B cell (primary cell): ENCODE measurements around the gene DR1. TPM values are rescaled to one million over a fixed set of nuclear protein-coding genes. Genes with fewer than 3 reads are reported as not detected.

Experiments
- ATAC-seq: fragments of 200-7000 bp; cut with Tn5 transposase; one replicate; pipeline ENCODE4 v1.10.0; 2021; ENCODE audit warnings: low read depth, mild to moderate bottlenecking, moderate number of reproducible peaks, moderate library complexity
- CTCF ChIA-PET: fragments of 350-600 bp; sonication (Branson Sonifier 250); formaldehyde crosslinking; loops from one replicate; lab custom pipeline; 2021; ENCODE audit warnings: antibody characterized with exemption, inconsistent platforms; lab: Charles Lee
- POLR2A ChIA-PET: fragments of 350-600 bp; sonication (Branson Sonifier 250); formaldehyde crosslinking; loops from one replicate; lab custom pipeline; 2021; ENCODE audit warnings: antibody characterized with exemption; lab: Charles Lee
- DNase-seq: peaks from one replicate; pipeline ENCODE4 v3.0.0; 2013
- H2AFZ ChIP-seq: 2 replicates; pipeline ENCODE4 v1.6.1; 2012; ENCODE audit warnings: mild to moderate bottlenecking, low read depth, low read length; ENCODE audit not compliant: insufficient read depth, poor library complexity, severe bottlenecking
- H3K27ac ChIP-seq, 2 donors: 1 replicate in 1 of 2; 2 replicates in 1 of 2; pipeline ENCODE4 v1.5.1; 2012 to 2013; ENCODE audit warnings: low read length in 2 of 2, mild to moderate bottlenecking in 2 of 2, moderate library complexity in 1 of 2
- H3K27me3 ChIP-seq, 4 experiments: fragments of 200-600 bp in 1 of 4; sonication (generic) in 1 of 4; replicated peaks in 1 of 4; 1 replicate in 2 of 4; 2 replicates in 2 of 4; pipeline versions ENCODE4 v1.6.1 to v1.7.0; 2013 to 2016; ENCODE audit warnings: low read length in 3 of 4, mild to moderate bottlenecking in 2 of 4, mixed read lengths in 1 of 4, moderate library complexity in 1 of 4; ENCODE audit not compliant: insufficient read depth in 4 of 4, control insufficient read depth in 3 of 4; ENCODE audit errors: control extremely low read depth in 1 of 4
- H3K36me3 ChIP-seq, 2 experiments: replicated peaks in 1 of 2; 1 replicate in 1 of 2; 2 replicates in 1 of 2; pipeline versions ENCODE4 v1.6.1 to v1.7.1; 2013; ENCODE audit warnings: low read length in 1 of 2; ENCODE audit not compliant: insufficient read depth in 2 of 2, control insufficient read depth in 1 of 2; ENCODE audit errors: control extremely low read depth in 1 of 2, extremely low read depth in 1 of 2
- H3K4me1 ChIP-seq, 2 donors: fragments of 200-600 bp in 1 of 2; sonication (generic) in 1 of 2; 1 replicate in 1 of 2; 2 replicates in 1 of 2; pipeline versions ENCODE4 v1.5.1 to v1.6.1; 2013 to 2017; ENCODE audit warnings: low read length in 2 of 2; ENCODE audit not compliant: control insufficient read depth in 2 of 2, insufficient read depth in 2 of 2
- H3K4me2 ChIP-seq: replicated peaks from 2 replicates; pipeline ENCODE3; 2012; ENCODE audit warnings: mild to moderate bottlenecking, low read depth, low read length; ENCODE audit not compliant: poor library complexity, severe bottlenecking
- H3K4me3 ChIP-seq, 5 experiments: fragments of 200-600 bp in 1 of 5; sonication (generic) in 1 of 5; 1 replicate in 3 of 5; 2 replicates in 2 of 5; pipeline versions ENCODE4 v1.5.1 to v1.7.0; 2011 to 2016; ENCODE audit warnings: low read length in 4 of 5, mild to moderate bottlenecking in 4 of 5, low read depth in 2 of 5, control low read depth in 1 of 5, moderate library complexity in 1 of 5; ENCODE audit not compliant: insufficient read depth in 1 of 5; ENCODE audit errors: control extremely low read depth in 1 of 5, extremely low read depth in 1 of 5
- H3K79me2 ChIP-seq: fragments of 200-600 bp; sonication (generic); one replicate; pipeline ENCODE4 v1.6.0; 2016; ENCODE audit warnings: low read length; ENCODE audit not compliant: control insufficient read depth, insufficient read depth
- H3K9ac ChIP-seq: fragments of 200-600 bp; sonication (generic); 2 replicates; pipeline ENCODE4 v1.6.1; 2017; ENCODE audit warnings: mild to moderate bottlenecking, low read length, moderate library complexity
- H3K9me3 ChIP-seq, 3 donors: one replicate each; pipeline versions ENCODE4 v1.6.1 to v1.7.1; 2013; ENCODE audit warnings: low read length in 2 of 3; ENCODE audit not compliant: control insufficient read depth in 2 of 3, insufficient read depth in 1 of 3; ENCODE audit errors: control extremely low read depth in 1 of 3
- H4K20me1 ChIP-seq: 2 replicates; pipeline ENCODE4 v1.6.0; 2012; ENCODE audit warnings: mild to moderate bottlenecking, low read length; ENCODE audit not compliant: insufficient read depth, control insufficient read depth, poor library complexity, severe bottlenecking
- H3K27ac Mint-ChIP-seq: one replicate; pipeline ENCODE4 v1.8.0; 2021; ENCODE audit warnings: mixed read lengths
- H3K27me3 Mint-ChIP-seq: one replicate; pipeline ENCODE4 v1.8.0; 2021; ENCODE audit warnings: mixed read lengths
- H3K4me1 Mint-ChIP-seq: one replicate; pipeline ENCODE4 v1.8.0; 2021; ENCODE audit warnings: mixed read lengths
- H3K4me3 Mint-ChIP-seq: one replicate; pipeline ENCODE4 v1.8.0; 2021; ENCODE audit warnings: mixed read lengths
- H3K9me3 Mint-ChIP-seq: one replicate; pipeline ENCODE4 v1.8.0; 2022; ENCODE audit warnings: mixed read lengths; ENCODE audit not compliant: insufficient read depth
- EZH2 ChIP-seq: IDR thresholded peaks from 2 replicates; pipeline ENCODE4 v1.6.1; 2012; ENCODE audit warnings: borderline replicate concordance, low read depth, mild to moderate bottlenecking, moderate library complexity, low read length; ENCODE audit not compliant: insufficient read depth, poor library complexity, severe bottlenecking
- WGBS: methylation state at CpG from one replicate; pipeline ENCODE4 v1.1.5; 2013; ENCODE audit warnings: missing lambda C conversion rate; ENCODE audit not compliant: insufficient coverage; 5-methylcytosine and 5-hydroxymethylcytosine counted together
- intact Hi-C: fragments of 100-400 bp; cut with micrococcal nuclease; formaldehyde crosslinking; loops from one replicate; pipeline ENCODE4 v1.10.0; 2022
- polyA plus RNA-seq: library from polyadenylated mRNA; depleted of rRNA; stranded (reverse); fragments of >200 nt; gene quantifications from 2 replicates; pipeline ENCODE4 v1.2.3, GENCODE V29; 2012
- total RNA-seq, 2 donors: library from RNA; stranded (reverse); fragments of 120-200 nt in 1 of 2; gene quantifications; 1 replicate in 1 of 2; 2 replicates in 1 of 2; pipeline versions ENCODE4 v1.2.3 to v1.2.4, GENCODE V29; 2013 to 2022
- TF ChIP-seq, protein P1 (sequence below): fragments of 200-600 bp; IDR thresholded peaks from one replicate; pipeline ENCODE4 v1.8.0; 2022; ENCODE audit warnings: antibody characterized with exemption, mild to moderate bottlenecking

The DR1 gene
- total and polyA plus RNA-seq, 2 donors (not counting 1 experiment from before 2014, with no cell fraction given): 11.4 to 69.2 TPM

DNA sequence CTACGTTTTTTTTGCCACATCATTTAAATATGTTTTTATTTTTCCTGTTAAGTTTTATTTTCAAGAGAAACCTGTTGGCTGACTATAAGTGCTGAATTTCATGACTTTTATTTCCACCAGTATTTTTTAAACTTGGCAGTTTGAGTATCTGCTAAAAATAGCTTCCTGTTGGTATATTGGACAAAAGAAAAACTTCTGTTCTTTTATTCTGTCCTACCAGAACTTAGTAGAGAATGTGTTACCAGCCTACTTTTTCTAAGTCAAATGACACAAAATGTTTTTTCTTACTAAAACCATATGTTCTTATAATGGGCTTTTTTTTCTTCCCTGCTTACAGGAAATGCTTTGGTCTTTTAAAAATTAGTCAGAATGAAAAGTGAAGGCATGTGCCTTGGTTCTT, 7.6 kb downstream of the DR1 start:
- POLR2A ChIA-PET: no interaction called here
- CTCF ChIA-PET: no interaction called here
- Histone ChIP-seq H2AFZ (no peak overlapping the region), H3K4me1 (peaks cover 11 to 21% of the 10 kb centered on the region in 2 donors), H4K20me1 (peaks cover 49% of the 10 kb centered on the region), H3K9ac (no peak overlapping the region), H3K36me3 (peaks cover 10 to 36% of the 10 kb centered on the region in 2 experiments), H3K9me3 (no peaks in the 10 kb centered on the region), H3K4me3 (no peak overlapping the region), H3K4me2 (no peak overlapping the region), H3K27me3 (no peaks in the 10 kb centered on the region), H3K27ac (peak overlapping the region in 1 of 2 donors; percentile 9), H3K79me2 (peaks cover 100% of the 10 kb centered on the region)
- no peak for TF ChIP-seq EZH2
- TF ChIP-seq, protein P1, sequence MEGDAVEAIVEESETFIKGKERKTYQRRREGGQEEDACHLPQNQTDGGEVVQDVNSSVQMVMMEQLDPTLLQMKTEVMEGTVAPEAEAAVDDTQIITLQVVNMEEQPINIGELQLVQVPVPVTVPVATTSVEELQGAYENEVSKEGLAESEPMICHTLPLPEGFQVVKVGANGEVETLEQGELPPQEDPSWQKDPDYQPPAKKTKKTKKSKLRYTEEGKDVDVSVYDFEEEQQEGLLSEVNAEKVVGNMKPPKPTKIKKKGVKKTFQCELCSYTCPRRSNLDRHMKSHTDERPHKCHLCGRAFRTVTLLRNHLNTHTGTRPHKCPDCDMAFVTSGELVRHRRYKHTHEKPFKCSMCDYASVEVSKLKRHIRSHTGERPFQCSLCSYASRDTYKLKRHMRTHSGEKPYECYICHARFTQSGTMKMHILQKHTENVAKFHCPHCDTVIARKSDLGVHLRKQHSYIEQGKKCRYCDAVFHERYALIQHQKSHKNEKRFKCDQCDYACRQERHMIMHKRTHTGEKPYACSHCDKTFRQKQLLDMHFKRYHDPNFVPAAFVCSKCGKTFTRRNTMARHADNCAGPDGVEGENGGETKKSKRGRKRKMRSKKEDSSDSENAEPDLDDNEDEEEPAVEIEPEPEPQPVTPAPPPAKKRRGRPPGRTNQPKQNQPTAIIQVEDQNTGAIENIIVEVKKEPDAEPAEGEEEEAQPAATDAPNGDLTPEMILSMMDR: no peak
- intact Hi-C loops: no loop called here
- Mint-ChIP-seq H3K27ac (no peak overlapping the region), H3K9me3 (no peaks in the 10 kb centered on the region), H3K4me1 (peaks cover 47% of the 10 kb centered on the region), H3K27me3 (no peaks in the 10 kb centered on the region), H3K4me3 (no peak overlapping the region)
- ATAC-seq: no peak
- no CpG with 5 or more reads among the region's 1 CpG for whole genome bisulfite sequencing
- DNase-seq: no peak

DNA sequence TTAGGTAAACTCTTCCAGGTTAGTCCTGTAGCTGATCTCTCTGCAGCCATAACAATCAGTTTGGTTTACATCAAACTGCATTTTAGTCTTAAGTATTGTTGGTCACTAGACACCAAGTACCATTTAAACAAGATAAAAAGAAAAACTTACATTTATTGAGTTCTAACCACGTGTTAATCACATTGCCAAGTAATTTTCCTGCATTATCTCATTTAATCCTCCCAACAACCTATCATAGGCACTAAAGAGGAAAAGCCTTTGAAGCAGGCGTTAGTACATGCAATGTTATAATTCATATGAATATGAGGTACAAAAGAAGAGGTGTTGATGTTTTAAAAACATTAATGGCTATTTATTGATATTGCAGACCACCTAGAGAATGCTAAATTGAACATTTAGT, 9.0 kb downstream of the DR1 start:
- TF ChIP-seq, protein P1: no peak
- TF ChIP-seq EZH2: no peak
- no peaks in the 10 kb centered on the region for H3K27me3 Mint-ChIP-seq
- Histone ChIP-seq H3K4me2 (no peak overlapping the region), H4K20me1 (peaks cover 50% of the 10 kb centered on the region), H2AFZ (no peak overlapping the region), H3K79me2 (peaks cover 91% of the 10 kb centered on the region), H3K36me3 (peaks cover 10 to 50% of the 10 kb centered on the region in 2 experiments), H3K27me3 (no peaks in the 10 kb centered on the region), H3K27ac (no peak overlapping the region), H3K9me3 (no peaks in the 10 kb centered on the region), H3K4me3 (no peak overlapping the region), H3K4me1 (peaks cover 5 to 7% of the 10 kb centered on the region in 2 donors), H3K9ac (no peak overlapping the region)
- POLR2A ChIA-PET: no interaction called here
- no peaks in the 10 kb centered on the region for H3K9me3 Mint-ChIP-seq
- H3K4me3 Mint-ChIP-seq: no peak overlapping the region
- CTCF ChIA-PET: no interaction called here
- H3K4me1 Mint-ChIP-seq: peaks cover 47% of the 10 kb centered on the region
- intact Hi-C loops: no loop called here
- WGBS: no CpG with 5 or more reads among the region's 2 CpGs
- no peak for DNase-seq
- no peak overlapping the region for H3K27ac Mint-ChIP-seq
- ATAC-seq: no peak
